ENCODE results near the gene SCN5A.

The SCN5A gene

DNA sequence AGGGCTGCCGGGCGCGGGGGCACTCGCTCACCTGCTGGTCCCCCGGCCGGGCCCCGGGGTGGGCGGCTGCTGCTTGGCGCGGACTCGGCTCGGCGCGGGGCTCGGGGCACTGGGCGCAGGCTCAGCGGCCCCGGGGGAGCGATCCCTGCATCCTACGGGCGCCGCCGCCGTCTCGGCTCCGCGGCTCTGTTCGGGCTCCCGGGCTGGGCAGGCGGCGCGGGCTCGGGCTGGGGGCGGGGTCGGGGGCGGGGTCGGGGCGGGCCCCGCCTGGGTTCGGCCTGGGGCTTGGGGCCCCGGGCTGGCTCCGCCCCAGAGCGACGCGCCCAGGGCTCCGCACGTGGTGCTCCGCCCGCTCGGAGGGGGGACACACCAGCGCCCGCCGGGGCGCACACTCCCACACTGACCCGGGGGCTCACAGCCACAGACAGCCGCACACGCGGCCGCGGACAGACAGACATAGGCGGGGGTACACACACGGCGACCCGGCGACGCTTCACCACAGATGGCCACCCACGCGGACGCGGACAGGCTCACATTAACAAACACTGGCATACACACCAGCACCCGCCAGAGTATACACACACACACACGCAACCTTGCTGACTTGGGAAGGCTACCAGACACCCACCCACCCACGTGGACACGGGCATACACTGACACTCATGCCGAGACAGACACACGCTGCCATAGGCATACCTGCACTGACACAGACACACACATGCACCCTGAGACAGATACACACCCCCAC is at the start of gene SCN5A:
Gene SCN5A, minus strand, starts transcription at position 188 of the 748 bp plus-strand sequence. CDS start 16,380 bp downstream, outside the sequence.
- TF ChIP-seq, protein P1, sequence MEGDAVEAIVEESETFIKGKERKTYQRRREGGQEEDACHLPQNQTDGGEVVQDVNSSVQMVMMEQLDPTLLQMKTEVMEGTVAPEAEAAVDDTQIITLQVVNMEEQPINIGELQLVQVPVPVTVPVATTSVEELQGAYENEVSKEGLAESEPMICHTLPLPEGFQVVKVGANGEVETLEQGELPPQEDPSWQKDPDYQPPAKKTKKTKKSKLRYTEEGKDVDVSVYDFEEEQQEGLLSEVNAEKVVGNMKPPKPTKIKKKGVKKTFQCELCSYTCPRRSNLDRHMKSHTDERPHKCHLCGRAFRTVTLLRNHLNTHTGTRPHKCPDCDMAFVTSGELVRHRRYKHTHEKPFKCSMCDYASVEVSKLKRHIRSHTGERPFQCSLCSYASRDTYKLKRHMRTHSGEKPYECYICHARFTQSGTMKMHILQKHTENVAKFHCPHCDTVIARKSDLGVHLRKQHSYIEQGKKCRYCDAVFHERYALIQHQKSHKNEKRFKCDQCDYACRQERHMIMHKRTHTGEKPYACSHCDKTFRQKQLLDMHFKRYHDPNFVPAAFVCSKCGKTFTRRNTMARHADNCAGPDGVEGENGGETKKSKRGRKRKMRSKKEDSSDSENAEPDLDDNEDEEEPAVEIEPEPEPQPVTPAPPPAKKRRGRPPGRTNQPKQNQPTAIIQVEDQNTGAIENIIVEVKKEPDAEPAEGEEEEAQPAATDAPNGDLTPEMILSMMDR (IDR thresholded peaks at IDR 0.05; ENCODE audit: low read depth, low read length, missing control alignments) = no peak
- DNase-seq (ENCODE audit: low read depth) = no peak
- peak within 1 kb of the TSS; percentile 39 for H3K4me3 ChIP-seq (ENCODE audit: low read depth, low read length)

DNA sequence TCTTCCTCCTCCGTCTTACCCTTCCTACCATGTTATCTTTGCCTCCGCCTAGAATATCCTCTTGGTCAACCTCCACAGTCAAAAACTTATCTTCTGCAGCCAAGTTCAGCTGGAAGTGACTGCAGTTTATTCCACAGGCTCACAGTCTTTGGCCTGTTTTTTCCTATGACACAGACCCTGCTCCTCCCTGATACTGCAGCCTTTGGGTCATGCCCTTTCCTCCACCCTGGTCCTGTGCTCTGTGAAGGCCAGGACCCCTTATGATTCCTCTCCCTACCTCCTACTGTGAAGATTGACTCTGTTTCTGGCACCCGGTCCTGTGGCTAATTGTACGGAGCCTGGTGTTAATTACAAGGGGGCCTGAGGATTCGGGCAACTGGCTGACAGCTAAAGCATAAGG is 49.3 kb upstream of the SCN5A start:
- TF ChIP-seq, protein P1 (IDR thresholded peaks at IDR 0.05; ENCODE audit: low read depth, low read length, missing control alignments) = no peak
- no peak for DNase-seq (ENCODE audit: low read depth)
- no peak overlapping the region for H3K4me3 ChIP-seq (ENCODE audit: low read depth, low read length)

DNA sequence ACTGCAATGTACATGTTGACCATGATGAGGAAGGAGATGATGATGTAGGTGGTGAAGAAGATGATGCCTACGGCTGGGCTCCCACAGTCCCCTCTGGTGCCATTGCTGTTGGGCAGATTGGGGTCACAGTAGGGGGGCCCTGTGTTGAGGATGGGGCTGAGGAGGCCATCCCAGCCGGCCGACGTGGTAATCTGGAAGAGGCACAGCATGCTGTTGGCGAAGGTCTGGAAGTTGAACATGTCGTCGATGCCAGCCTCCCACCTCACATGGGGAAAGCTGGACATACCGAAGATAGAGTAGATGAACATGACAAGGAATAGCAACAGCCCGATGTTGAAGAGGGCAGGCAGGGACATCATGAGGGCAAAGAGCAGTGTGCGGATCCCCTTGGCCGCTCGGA is 48.6 kb upstream of the SCN5A start:
- TF ChIP-seq, protein P1 (IDR thresholded peaks at IDR 0.05; ENCODE audit: low read depth, low read length, missing control alignments) = no peak
- H3K4me3 ChIP-seq (ENCODE audit: low read depth, low read length) = no peak overlapping the region

DNA sequence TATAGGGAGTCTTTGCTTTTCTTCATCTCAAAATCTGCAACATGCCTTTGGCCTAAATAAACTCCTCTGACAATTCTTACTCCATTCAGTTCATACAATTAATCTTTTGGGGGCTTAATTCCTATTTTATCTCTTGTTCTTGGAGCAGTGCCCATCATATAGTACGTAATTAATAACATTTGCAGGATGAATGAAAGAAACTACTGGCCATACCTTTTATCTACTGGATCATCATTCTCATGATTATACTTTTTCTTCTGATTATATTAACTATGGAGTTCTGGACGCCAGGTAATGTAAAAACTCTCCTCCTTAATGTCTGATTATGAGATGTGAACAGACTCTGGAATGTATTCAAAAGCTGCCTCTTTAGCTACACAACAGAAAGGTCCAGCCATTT is 46.5 kb upstream of the SCN5A start:
- no peak for DNase-seq (ENCODE audit: low read depth)
- no peak overlapping the region for H3K4me3 ChIP-seq (ENCODE audit: low read depth, low read length)
- TF ChIP-seq, protein P1 (IDR thresholded peaks at IDR 0.05; ENCODE audit: low read depth, low read length, missing control alignments) = no peak

More for the DNA sequence above, 48.6 kb upstream of the SCN5A start:
- no peak for DNase-seq (ENCODE audit: low read depth)

DNA sequence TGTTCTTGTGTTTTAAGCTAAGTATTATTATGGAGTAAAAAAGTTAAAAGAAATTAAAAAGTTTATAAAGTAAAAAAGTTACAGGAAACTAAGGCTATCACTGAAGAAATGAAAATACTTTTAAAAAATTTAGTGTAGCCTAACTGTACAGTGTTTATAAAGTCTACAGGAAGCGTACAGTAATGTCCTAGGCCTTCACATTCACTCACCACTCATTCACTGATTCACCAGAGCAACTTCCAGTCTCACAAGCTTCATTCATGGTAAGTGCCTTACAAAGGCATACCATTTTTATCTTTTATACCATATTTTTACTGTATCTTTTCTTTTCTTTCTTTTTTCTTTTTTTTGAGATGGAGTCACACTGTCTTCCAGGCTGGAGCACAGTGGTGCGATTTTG is 40.7 kb upstream of the SCN5A start:
- no peak overlapping the region for H3K4me3 ChIP-seq (ENCODE audit: low read depth, low read length)
- TF ChIP-seq, protein P1 (IDR thresholded peaks at IDR 0.05; ENCODE audit: low read depth, low read length, missing control alignments) = no peak
- no peak for DNase-seq (ENCODE audit: low read depth)

DNA sequence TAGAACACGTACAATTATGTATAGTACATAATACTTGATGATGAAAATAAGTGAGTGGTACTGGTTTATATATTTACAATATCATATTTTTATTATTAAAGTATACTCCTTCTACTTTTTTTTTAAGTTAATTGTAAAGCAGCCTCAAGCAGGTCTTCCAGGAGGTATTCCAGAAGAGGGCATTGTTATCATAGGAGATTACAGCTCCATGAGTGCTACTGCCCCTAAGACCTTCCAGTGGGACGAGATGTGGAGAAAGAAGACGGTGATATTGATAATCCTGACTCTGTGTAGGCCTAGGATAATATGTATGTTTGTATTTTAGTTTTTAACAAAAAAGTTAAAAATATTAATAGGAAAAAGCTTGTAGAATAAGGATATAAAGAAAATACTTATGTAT is 40.3 kb upstream of the SCN5A start:
- no peak overlapping the region for H3K4me3 ChIP-seq (ENCODE audit: low read depth, low read length)
- TF ChIP-seq, protein P1 (IDR thresholded peaks at IDR 0.05; ENCODE audit: low read depth, low read length, missing control alignments) = no peak
- no peak for DNase-seq (ENCODE audit: low read depth)

DNA sequence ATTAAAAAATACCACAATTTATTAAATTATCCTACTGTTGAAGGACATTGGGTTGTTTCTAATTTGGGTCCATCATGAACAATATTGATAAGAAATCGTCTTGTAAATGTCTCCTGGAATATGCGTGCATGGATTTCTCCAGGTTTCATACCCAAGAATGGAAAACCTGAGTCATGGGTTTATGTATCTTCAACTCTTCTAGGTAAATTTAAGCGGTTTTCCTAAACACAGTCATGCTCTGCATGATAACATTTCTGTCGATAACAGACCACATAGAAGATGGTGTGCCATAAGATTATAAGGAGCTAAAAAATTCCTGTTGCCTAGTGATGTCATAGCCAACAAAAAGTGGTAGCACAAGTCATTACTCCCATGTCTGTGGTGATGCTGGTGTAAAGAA is 39.9 kb upstream of the SCN5A start:
- TF ChIP-seq, protein P1 (IDR thresholded peaks at IDR 0.05; ENCODE audit: low read depth, low read length, missing control alignments) = no peak
- no peak overlapping the region for H3K4me3 ChIP-seq (ENCODE audit: low read depth, low read length)
- no peak for DNase-seq (ENCODE audit: low read depth)
